DOHH2 (cell line): Measurements from ENCODE around the gene TRAK1.

Experiments
- H3F3A ChIP-seq: fragments of 200-600 bp; sonication (generic), shearing (Covaris generic); 2 replicates; pipeline ENCODE4 v1.6.0; 2016; ENCODE audit warnings: antibody characterized with exemption, mild to moderate bottlenecking; ENCODE audit not compliant: control insufficient read depth, insufficient read depth
- H3K27ac ChIP-seq: fragments of 200-600 bp; sonication (generic); 2 replicates; pipeline ENCODE4 v1.5.1; 2014; ENCODE audit warnings: low read depth, mild to moderate bottlenecking, low read length, moderate library complexity
- H3K27me3 ChIP-seq: fragments of 200-600 bp; sonication (generic); 2 replicates; pipeline ENCODE4 v1.6.1; 2014; ENCODE audit warnings: mild to moderate bottlenecking, low read length, mixed read lengths; ENCODE audit not compliant: control insufficient read depth
- H3K36me3 ChIP-seq: fragments of 200-600 bp; sonication (generic); 2 replicates; pipeline ENCODE4 v1.6.1; 2014; ENCODE audit warnings: mild to moderate bottlenecking, low read length, moderate library complexity, mixed read lengths; ENCODE audit not compliant: control insufficient read depth
- H3K4me1 ChIP-seq: fragments of 200-600 bp; sonication (generic); 2 replicates; pipeline ENCODE4 v1.6.1; 2014; ENCODE audit warnings: mild to moderate bottlenecking, low read length, mixed read lengths; ENCODE audit not compliant: control insufficient read depth
- H3K4me2 ChIP-seq: fragments of 200-600 bp; sonication (generic); 2 replicates; pipeline ENCODE4 v1.6.0; 2014; ENCODE audit warnings: mild to moderate bottlenecking, low read length, moderate library complexity
- H3K4me3 ChIP-seq: fragments of 200-600 bp; sonication (generic); 2 replicates; pipeline ENCODE4 v1.5.1; 2014; ENCODE audit warnings: mild to moderate bottlenecking, low read length, mixed read lengths
- H3K79me2 ChIP-seq: fragments of 200-600 bp; sonication (generic); 2 replicates; pipeline ENCODE4 v1.6.1; 2014; ENCODE audit warnings: mild to moderate bottlenecking, low read length, mixed read lengths; ENCODE audit not compliant: control insufficient read depth
- H3K9me2 ChIP-seq: fragments of 200-600 bp; sonication (generic); replicated peaks from 2 replicates; pipeline ENCODE4 v1.6.1; 2014; ENCODE audit warnings: mild to moderate bottlenecking, low read length, mixed read lengths; ENCODE audit not compliant: control insufficient read depth
- H3K9me3 ChIP-seq: fragments of 200-600 bp; sonication (generic); 2 replicates; pipeline ENCODE4 v1.6.1; 2014; ENCODE audit warnings: antibody characterized with exemption, low read length, mixed read lengths; ENCODE audit not compliant: control insufficient read depth, insufficient read depth
- H4K20me1 ChIP-seq: fragments of 200-600 bp; sonication (generic); 2 replicates; pipeline ENCODE4 v1.6.0; 2014; ENCODE audit warnings: low read depth, mild to moderate bottlenecking, antibody characterized with exemption, low read length, moderate library complexity; ENCODE audit not compliant: control insufficient read depth, insufficient read depth
- CTCF ChIP-seq: fragments of 200-600 bp; sonication (generic); IDR thresholded peaks from one replicate; pipeline ENCODE4 v1.5.1; 2014; ENCODE audit warnings: antibody characterized with exemption, mild to moderate bottlenecking, low read depth, low read length; ENCODE audit not compliant: poor library complexity, severe bottlenecking
- EZH2phosphoT487 ChIP-seq: fragments of 200-600 bp; sonication (generic); IDR thresholded peaks from 2 replicates; pipeline ENCODE4 v1.6.1; 2017; ENCODE audit warnings: borderline replicate concordance, mild to moderate bottlenecking, antibody characterized with exemption, low read length, moderate library complexity, mixed read lengths

The TRAK1 gene

DNA sequence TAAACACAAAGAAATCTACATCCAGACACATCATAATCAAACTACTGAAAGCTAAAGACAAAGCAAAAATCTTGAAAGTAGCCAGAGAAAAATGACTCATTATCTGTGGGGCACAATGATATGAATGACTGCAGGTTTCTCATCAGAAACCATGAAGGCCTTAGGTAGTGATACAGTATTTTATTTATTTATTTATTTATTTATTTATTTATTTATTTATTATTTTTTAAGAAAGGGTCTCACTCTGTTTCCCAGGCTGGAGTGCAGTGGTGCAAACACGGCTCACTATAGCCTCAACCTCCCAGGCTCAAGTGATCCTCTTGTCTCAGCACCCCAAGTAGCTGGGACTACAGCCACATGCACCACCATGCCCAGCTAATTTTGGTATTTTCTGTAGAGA lies 159.6 kb downstream of the TRAK1 start:
- Histone ChIP-seq H3K4me2 (no peak overlapping the region), H3F3A (no peaks in the 10 kb centered on the region), H3K36me3 (no peaks in the 10 kb centered on the region), H3K9me2 (no peaks in the 10 kb centered on the region), H3K27ac (no peak overlapping the region), H3K9me3 (no peaks in the 10 kb centered on the region), H3K4me3 (no peak overlapping the region), H3K4me1 (no peaks in the 10 kb centered on the region), H3K27me3 (peaks cover 23% of the 10 kb centered on the region; the same call in 1 of the 2 replicates), H4K20me1 (no peaks in the 10 kb centered on the region), H3K79me2 (no peaks in the 10 kb centered on the region)
- TF ChIP-seq CTCF (no peak), EZH2phosphoT487 (no peak)

- H3K79me2 ChIP-seq, result no peaks in the 10 kb centered on the region
- no peak overlapping the region for H3K4me2 ChIP-seq
- no peaks in the 10 kb centered on the region for H3F3A ChIP-seq
- no peaks in the 10 kb centered on the region for H4K20me1 ChIP-seq
- H3K36me3 ChIP-seq, result no peaks in the 10 kb centered on the region
- no peaks in the 10 kb centered on the region for H3K9me2 ChIP-seq
- no peak overlapping the region for H3K4me3 ChIP-seq
- no peaks in the 10 kb centered on the region for H3K9me3 ChIP-seq
- no peak overlapping the region for H3K27ac ChIP-seq
- H3K4me1 ChIP-seq, result no peaks in the 10 kb centered on the region
- no peak for TF ChIP-seq CTCF
- peaks cover 11% of the 10 kb centered on the region; the same call in 1 of the 2 replicates for H3K27me3 ChIP-seq
Measured at GRCh38 chr3:42254566-42254965, 163.4 kb downstream of the TRAK1 start.

DNA sequence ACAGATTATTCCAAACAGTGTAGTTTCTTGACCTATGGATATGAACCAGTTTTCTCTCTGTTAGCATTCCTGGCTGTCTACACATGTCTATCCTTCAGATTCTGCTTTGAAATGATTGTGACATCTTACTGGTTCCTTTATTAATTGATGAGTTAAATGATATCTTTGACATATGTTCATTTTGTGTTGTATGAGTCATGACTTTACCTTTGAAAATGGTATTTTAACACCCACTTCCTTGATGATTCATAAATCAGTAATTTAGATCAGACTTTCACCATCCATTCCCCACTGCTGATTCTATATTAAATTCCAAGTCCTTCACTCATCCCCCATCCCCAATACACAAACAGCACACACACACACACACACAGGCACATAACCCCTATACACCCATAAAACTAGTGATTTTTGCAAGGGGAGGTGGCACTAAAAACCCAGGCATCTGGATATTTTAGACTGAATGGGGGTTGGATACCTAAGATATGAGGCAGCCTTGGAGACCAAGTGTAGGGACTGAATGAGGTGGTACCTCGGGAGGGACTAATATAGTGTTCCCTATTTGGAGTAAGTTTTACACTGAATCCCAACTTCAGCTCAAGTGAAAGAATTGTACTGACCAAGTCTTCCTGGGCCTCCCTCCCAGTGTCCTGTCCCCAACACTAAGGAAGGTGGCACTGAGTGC lies 165.1 kb downstream of the TRAK1 start:
- Histone ChIP-seq H3K4me1 (no peaks in the 10 kb centered on the region), H3K4me2 (no peak overlapping the region), H3K79me2 (no peaks in the 10 kb centered on the region), H3K36me3 (no peaks in the 10 kb centered on the region), H3K9me3 (no peaks in the 10 kb centered on the region), H3K4me3 (no peak overlapping the region), H3K27me3 (peaks cover 10% of the 10 kb centered on the region; the same call in 1 of the 2 replicates), H3K27ac (no peak overlapping the region), H3K9me2 (no peaks in the 10 kb centered on the region), H3F3A (no peaks in the 10 kb centered on the region), H4K20me1 (no peaks in the 10 kb centered on the region)
- TF ChIP-seq CTCF (no peak), EZH2phosphoT487 (no peak)

- Histone ChIP-seq H3K79me2 (no peaks in the 10 kb centered on the region), H3K36me3 (no peaks in the 10 kb centered on the region), H3K4me2 (no peak overlapping the region), H3K9me3 (no peaks in the 10 kb centered on the region), H4K20me1 (no peaks in the 10 kb centered on the region), H3K4me1 (no peaks in the 10 kb centered on the region), H3F3A (no peaks in the 10 kb centered on the region), H3K27ac (no peak overlapping the region), H3K9me2 (no peaks in the 10 kb centered on the region), H3K4me3 (no peak overlapping the region), H3K27me3 (peaks cover 10% of the 10 kb centered on the region; the same call in 1 of the 2 replicates)
- TF ChIP-seq EZH2phosphoT487 (no peak), CTCF (no peak)
Measured at GRCh38 chr3:42257007-42257406, 165.8 kb downstream of the TRAK1 start.
